Kidney epithelial cell (primary cell): Measurements from ENCODE around the gene C2CD4C. TPM values are rescaled to one million over a fixed set of nuclear protein-coding genes. Genes with fewer than 3 reads are reported as not detected.
A peak's percentile ranks its signal among the peaks of the same experiment; 100 is the strongest.
"Not testable (repeated sequence)": the region's sequence is repeated elsewhere in the genome, so short reads cannot be mapped to it uniquely, and the experiment has no call there.

Experiments
- DNase-seq: peaks from one replicate; pipeline ENCODE4 v3.0.0-alpha.2; 2010; ENCODE audit warnings: low read depth
- H3K27me3 ChIP-seq: 2 replicates; pipeline ENCODE4 v1.6.0; 2011; ENCODE audit warnings: low read length; ENCODE audit not compliant: control insufficient read depth, insufficient read depth
- H3K36me3 ChIP-seq: 2 replicates; pipeline ENCODE4 v1.5.1; 2011; ENCODE audit warnings: low read length; ENCODE audit not compliant: control insufficient read depth, insufficient read depth
- H3K4me3 ChIP-seq: 2 replicates; pipeline ENCODE4 v1.5.1; 2011; ENCODE audit warnings: low read depth, mild to moderate bottlenecking, control low read depth, low read length
- CTCF ChIP-seq: IDR thresholded peaks from 2 replicates; pipeline ENCODE4 v1.5.1; 2011; ENCODE audit warnings: mild to moderate bottlenecking, moderate library complexity, low read length, control low read depth, inconsistent platforms; ENCODE audit not compliant: insufficient read depth, poor library complexity, severe bottlenecking
- total RNA-seq: library from RNA; depleted of rRNA; stranded (reverse); fragments of >200 nt; gene quantifications from 2 replicates; pipeline ENCODE4 v1.2.3, GENCODE V29; 2015

Gene C2CD4C
- total RNA-seq, 1 donor from 2014 or later: not detected

GRCh38 chr19:383040-383439 lies 25.9 kb downstream of the C2CD4C start:
- no peak for DNase-seq
- H3K4me3 ChIP-seq: no peak overlapping the region
- peaks cover 16% of the 10 kb centered on the region for H3K27me3 ChIP-seq
- TF ChIP-seq CTCF: no peak
- no peaks in the 10 kb centered on the region for H3K36me3 ChIP-seq

GRCh38 chr19:382578-382977 lies 26.4 kb downstream of the C2CD4C start:
- not testable (repeated sequence) for H3K4me3 ChIP-seq, H3K36me3 ChIP-seq
- peak; percentile 57 for DNase-seq
- H3K27me3 ChIP-seq: peaks cover 18% of the 10 kb centered on the region

- not testable (repeated sequence) for H3K36me3 ChIP-seq, DNase-seq, H3K4me3 ChIP-seq
- peaks cover 18% of the 10 kb centered on the region for H3K27me3 ChIP-seq
Observed at GRCh38 chr19:381901-382300, 27.0 kb downstream of the C2CD4C start.

- H3K36me3 ChIP-seq, H3K4me3 ChIP-seq, DNase-seq: not testable (repeated sequence)
- H3K27me3 ChIP-seq: peaks cover 20% of the 10 kb centered on the region
Observed at GRCh38 chr19:380618-381219, 28.2 kb downstream of the C2CD4C start.

- no peak for DNase-seq
- Histone ChIP-seq H3K4me3 (no peak overlapping the region), H3K27me3 (peaks cover 22% of the 10 kb centered on the region), H3K36me3 (no peaks in the 10 kb centered on the region)
- TF ChIP-seq CTCF: no peak
Observed at GRCh38 chr19:379796-380195, 29.2 kb downstream of the C2CD4C start.

GRCh38 chr19:378706-379105 lies 30.2 kb downstream of the C2CD4C start:
- no peak for DNase-seq
- TF ChIP-seq CTCF: no peak

GRCh38 chr19:377801-378581 lies 31.0 kb downstream of the C2CD4C start:
- H3K4me3 ChIP-seq: no peak overlapping the region
- peaks cover 30% of the 10 kb centered on the region for H3K27me3 ChIP-seq
- TF ChIP-seq CTCF: no peak
- H3K36me3 ChIP-seq: no peaks in the 10 kb centered on the region
- DNase-seq: no peak

More at GRCh38 chr19:378706-379105, 30.2 kb downstream of the C2CD4C start:
- Histone ChIP-seq H3K4me3 (no peak overlapping the region), H3K27me3 (peaks cover 25% of the 10 kb centered on the region), H3K36me3 (no peaks in the 10 kb centered on the region)
